GM19193 (cell line): ENCODE data around the gene HGS.

Experiments used
- POLR2A ChIP-seq: IDR thresholded peaks from 4 replicates; pipeline ENCODE4 v1.6.1; 2011; ENCODE audit not compliant: insufficient read depth, insufficient read length; ENCODE audit errors: extremely low read depth

The HGS gene

DNA sequence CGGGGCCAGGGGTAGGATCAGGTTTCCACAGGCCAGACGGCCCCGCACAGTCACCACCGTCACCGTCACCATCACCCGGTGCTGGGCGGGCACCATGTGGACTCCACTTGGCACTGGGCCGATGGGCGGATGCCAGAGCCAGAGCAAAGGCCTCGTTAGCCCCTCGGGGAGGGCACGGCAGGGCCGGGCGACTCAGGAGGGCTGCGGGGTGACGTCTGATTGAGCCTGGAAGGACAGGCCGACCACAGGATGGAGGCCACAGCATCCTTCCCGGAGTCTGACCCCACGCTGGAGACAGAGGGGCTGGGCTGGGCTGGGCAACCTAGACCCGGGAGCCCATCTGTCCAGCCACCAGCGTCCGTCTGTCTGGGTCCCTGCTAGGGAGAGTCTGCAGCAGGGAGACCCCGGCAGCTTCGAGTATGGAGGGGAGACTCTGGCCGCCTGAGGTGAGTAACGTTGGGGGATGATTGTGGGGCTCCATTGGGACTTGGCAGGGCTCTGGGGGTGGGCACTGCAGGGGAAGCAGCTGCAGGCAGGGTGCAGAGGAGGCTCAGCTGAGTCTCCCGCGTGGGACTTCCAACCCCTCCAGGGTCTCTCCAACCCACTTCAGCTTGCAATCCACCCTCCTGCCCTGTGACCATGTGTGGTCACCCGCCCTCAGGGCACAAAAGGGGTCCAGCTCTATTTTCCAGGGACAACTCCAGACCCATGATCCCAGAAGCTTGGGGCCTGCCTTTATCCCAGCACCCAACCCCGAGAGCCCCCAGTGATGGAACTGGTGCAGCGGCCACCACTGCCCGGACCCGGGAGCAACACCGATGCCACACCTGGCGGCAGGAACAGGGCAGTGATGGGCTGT is 50.8 kb downstream of the HGS start:
- TF ChIP-seq POLR2A: no peak

GRCh38 chr17:81735264-81736102 is 51.7 kb downstream of the HGS start:
- no peak for TF ChIP-seq POLR2A

DNA sequence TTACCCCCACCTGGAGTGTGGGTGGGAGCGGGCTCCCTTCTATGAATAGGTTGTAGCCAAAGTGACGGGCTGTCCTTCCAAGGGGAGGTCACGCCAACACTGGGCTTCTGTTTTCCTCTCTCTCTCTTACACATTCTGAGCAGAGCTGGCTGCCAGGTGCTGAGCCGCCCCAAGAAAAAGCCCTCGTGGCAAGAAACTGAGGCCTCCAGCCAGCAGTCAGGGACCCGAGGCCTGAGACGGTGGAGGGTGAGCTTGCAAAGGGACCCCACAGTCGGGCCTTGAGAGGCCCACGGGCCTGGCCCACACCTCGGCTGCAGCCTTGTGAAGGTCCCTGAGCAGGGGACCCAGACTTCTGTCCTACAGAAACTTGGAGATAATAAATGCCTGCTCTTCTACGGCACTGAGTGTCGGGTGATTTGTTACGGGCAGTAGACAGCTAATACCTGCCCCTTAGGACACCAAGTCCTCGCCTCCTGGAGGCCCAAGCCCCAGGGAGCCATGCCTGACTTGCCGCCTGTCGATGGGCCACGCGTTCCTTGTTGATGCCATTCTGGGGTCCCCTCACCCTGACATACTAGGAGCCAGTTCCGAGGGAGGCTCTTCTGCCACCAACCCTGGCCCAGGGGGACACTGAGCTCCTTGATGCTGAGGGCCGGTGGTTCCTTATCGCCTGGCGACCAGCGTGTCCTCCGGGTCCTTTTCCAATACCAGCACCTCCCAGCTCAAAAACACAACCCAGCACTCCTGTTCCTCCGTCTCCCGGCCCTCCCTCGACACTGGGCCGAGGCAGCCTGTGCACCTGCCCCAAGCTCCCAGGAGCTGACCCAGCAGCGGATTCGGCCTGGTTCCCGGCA is 54.4 kb downstream of the HGS start:
- TF ChIP-seq POLR2A: no peak

DNA sequence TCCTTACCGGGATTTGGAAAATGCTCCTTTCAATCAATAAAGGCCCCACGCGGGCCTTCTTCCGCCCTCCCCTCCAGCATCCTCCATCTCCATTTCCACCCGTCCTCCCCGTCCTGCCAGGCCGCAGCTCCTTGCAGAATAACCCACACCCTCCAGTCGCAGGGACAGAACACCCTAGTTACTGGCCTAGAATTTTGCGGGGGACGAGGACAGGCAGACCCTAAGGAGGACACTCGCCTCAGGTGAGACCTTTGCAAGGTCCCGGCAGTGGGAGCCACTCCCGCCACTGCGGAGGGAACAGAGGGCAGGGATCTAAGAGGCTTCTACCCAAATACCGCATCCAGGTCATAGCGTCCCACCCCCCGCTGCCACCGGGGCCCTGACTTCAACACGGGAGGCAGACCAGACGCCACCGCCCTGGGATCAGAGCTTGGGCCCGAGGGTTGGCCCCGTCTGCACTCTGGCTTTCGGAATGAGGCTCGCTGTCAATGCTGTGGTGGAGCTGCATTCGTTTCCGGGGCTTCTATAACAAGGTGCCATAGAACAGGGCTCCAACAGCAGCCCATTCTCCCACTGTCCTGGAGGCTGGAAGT is 55.1 kb downstream of the HGS start:
- no peak for TF ChIP-seq POLR2A

DNA sequence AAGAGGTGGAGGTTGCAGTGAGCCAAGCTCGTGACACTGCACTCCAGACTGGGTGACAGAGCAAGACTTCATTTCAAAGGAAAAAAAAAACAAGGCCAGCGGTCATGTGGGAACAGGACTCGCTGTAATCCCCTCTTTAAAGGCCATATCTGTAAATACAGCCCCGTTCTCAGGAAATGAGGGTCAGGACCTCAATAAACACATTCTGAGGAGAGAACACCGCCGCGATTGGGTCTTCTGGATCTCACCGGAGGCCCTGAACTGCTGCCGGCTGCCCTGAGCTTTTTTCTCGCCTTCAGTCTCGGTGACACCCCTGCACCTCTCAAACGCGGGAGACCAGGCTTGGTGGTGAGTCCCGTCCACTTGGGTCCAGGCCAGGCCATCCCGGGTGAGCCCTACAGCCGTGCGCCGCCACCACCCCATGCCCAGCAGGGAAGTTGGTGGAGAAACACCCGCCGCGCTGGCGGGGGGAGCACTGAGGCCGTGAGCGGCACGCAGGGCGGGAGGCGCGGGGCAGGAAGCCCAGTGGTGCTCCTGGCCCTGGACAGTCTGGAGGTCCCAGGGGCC is 56.7 kb downstream of the HGS start:
- TF ChIP-seq POLR2A: no peak

DNA sequence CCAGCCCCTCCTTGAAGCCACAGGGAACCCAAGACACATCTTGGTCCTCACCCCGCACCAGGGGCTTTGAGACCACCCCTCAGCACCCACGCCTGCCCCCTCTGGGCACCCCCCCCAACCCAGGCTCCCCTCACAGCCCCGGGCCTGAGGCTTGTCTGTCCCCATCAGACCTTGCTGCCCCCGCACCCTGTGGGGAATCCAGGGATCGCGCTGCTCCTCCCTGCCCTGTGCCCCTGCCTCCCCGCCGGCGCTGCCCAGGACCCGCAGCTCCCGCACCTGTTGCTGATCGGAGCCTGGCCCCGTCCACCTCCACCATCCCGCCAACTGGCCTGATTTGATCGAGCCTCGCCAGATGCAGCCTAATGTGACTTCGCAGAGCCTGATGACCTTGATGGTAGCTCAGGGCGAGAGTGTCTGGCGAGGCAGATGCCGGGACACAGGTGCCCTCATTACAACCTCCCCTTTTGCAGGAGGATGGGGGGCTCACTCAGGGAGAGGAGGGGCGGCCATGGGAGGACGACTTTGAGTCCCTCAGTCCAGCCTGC is 57.3 kb downstream of the HGS start:
- no peak for TF ChIP-seq POLR2A

DNA sequence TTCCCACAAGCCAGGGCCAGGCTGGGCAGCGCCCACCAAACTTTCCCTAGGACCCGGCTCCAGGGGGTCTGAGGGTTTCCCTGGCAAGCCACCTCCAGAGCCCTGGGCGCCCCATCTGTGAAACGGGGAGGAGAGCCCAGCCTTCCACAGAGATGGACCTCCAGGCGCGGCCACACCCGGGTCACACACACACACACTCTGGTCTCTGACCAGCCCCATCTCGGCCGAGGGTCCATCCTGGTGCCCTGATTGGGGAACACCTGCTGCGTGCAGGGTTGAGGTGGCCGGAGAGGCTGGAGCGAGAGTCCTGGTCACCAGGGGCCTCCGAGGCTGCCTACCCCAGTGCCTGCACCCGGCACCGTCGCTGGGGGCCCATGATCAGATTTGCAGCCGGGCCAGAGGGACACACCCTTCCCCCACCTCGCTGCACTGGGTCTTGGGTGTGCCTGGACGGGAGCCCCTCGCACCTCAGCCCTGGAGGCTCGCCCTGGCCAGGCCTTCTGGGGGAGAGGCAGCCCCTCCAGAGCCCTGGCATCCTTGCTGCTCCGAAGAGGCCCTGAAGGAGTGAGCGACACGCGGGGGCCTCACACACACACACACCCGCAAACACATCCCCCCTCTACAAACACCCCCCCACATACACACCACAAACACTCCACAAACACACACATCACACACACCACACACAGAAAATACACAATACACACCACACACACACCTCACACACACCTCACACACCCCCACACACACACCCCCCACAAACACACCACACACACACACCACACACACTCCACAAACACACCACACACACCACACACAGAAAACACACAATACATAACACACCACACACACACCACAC is 58.0 kb downstream of the HGS start:
- TF ChIP-seq POLR2A: no peak
